GM13977 (cell line): ENCODE measurements around the gene IGLL5.

Experiments
- DNase-seq: peaks from one replicate; pipeline ENCODE4 v3.0.0; 2012; ENCODE audit warnings: low spot score
- in situ Hi-C: fragments of 300-500 bp; cut with MboI; formaldehyde crosslinking; loops from one replicate; pipeline ENCODE4 v1.12.0; 2022; ENCODE audit warnings: low sequenced_read_pairs, low pct_unique_long_range_greater_than_20kb, mixed read lengths, inconsistent platforms; ENCODE audit not compliant: unreplicated experiment
- TF ChIP-seq, protein P1 (sequence below): IDR thresholded peaks from 2 replicates; pipeline ENCODE4 v1.5.1; 2012; ENCODE audit warnings: mild to moderate bottlenecking, control low read depth; ENCODE audit not compliant: insufficient read depth; ENCODE audit errors: extremely low read depth, missing control alignments

Gene IGLL5

GRCh38 chr22:22945195-22945594 is 57.6 kb downstream of the IGLL5 start:
- DNase-seq: no peak
- in situ Hi-C loops: no loop called here
- TF ChIP-seq, protein P1, sequence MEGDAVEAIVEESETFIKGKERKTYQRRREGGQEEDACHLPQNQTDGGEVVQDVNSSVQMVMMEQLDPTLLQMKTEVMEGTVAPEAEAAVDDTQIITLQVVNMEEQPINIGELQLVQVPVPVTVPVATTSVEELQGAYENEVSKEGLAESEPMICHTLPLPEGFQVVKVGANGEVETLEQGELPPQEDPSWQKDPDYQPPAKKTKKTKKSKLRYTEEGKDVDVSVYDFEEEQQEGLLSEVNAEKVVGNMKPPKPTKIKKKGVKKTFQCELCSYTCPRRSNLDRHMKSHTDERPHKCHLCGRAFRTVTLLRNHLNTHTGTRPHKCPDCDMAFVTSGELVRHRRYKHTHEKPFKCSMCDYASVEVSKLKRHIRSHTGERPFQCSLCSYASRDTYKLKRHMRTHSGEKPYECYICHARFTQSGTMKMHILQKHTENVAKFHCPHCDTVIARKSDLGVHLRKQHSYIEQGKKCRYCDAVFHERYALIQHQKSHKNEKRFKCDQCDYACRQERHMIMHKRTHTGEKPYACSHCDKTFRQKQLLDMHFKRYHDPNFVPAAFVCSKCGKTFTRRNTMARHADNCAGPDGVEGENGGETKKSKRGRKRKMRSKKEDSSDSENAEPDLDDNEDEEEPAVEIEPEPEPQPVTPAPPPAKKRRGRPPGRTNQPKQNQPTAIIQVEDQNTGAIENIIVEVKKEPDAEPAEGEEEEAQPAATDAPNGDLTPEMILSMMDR: no peak
